ENCODE measurements around the gene SNX33.
A peak's percentile ranks its signal among the peaks of the same experiment; 100 is the strongest.

DNA sequence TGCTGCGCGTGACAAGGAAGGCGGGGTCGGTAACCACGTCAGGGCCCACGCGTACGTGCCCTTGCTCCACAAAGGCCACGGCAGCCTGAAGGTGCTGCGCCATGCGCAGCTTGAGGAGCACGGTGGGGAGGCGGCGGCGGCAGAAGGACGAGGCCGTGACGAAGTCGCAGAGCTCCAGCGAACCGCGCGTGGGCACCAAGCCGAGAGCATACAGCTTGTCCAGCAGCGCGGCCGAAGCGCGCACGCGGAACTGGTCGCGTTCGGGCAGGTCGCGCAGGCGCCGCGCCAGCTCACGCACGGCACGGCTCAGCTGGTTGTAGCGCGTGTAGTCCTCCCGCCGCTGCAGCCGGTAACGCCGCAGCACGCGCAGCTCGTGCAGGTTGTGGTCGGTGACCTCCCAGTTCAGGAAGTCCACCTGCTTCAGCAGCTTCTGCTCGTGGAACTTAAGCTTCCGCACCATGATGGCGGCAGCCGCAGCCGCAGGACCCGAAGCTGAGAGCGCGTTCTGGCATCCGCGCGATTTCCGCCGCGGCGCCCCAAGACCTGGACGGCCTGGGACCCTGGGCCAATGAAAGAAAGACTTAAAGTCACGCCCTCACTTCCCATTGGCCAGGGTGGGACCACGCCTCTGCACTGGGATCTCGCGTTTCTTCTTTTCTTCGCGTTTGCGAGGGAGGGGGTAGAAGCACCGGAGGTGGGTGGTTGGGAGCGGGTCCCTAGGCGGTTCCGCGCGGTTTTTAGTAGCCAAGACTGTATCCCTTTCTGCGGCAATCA, 7.8 kb upstream of the SNX33 start, which contains the start of gene IMP3:
- TF ChIP-seq RAD21 (IDR thresholded peaks at IDR 0.05; ENCODE audit: low read depth) (no peak), TAF1 (IDR thresholded peaks at IDR 0.05; ENCODE audit: low read depth) (peak; percentile 92), CEBPB (IDR thresholded peaks at IDR 0.05) (no peak), TEAD4 (IDR thresholded peaks at IDR 0.05) (peak; percentile 55; the same call in 1 of the 2 replicates), EP300 (IDR thresholded peaks at IDR 0.05; ENCODE audit: borderline replicate concordance) (peak; percentile 26; the same call in 1 of the 2 replicates)
- TF ChIP-seq, protein P1, sequence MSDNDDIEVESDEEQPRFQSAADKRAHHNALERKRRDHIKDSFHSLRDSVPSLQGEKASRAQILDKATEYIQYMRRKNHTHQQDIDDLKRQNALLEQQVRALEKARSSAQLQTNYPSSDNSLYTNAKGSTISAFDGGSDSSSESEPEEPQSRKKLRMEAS (IDR thresholded peaks at IDR 0.05): peak; percentile 95
- TF ChIP-seq, protein P2, sequence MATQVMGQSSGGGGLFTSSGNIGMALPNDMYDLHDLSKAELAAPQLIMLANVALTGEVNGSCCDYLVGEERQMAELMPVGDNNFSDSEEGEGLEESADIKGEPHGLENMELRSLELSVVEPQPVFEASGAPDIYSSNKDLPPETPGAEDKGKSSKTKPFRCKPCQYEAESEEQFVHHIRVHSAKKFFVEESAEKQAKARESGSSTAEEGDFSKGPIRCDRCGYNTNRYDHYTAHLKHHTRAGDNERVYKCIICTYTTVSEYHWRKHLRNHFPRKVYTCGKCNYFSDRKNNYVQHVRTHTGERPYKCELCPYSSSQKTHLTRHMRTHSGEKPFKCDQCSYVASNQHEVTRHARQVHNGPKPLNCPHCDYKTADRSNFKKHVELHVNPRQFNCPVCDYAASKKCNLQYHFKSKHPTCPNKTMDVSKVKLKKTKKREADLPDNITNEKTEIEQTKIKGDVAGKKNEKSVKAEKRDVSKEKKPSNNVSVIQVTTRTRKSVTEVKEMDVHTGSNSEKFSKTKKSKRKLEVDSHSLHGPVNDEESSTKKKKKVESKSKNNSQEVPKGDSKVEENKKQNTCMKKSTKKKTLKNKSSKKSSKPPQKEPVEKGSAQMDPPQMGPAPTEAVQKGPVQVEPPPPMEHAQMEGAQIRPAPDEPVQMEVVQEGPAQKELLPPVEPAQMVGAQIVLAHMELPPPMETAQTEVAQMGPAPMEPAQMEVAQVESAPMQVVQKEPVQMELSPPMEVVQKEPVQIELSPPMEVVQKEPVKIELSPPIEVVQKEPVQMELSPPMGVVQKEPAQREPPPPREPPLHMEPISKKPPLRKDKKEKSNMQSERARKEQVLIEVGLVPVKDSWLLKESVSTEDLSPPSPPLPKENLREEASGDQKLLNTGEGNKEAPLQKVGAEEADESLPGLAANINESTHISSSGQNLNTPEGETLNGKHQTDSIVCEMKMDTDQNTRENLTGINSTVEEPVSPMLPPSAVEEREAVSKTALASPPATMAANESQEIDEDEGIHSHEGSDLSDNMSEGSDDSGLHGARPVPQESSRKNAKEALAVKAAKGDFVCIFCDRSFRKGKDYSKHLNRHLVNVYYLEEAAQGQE (IDR thresholded peaks at IDR 0.05; ENCODE audit: low read depth): 0 out of 2 replicates have a peak, but pooled peaks have one; percentile 32

Data from Ishikawa (cell line).